HG03039 (cell line): ENCODE measurements around the gene SEPTIN1.
A peak's percentile ranks its signal among the peaks of the same experiment; 100 is the strongest.

Experiments
- ATAC-seq: cut with Tn5 transposase; IDR thresholded peaks from one replicate; pipeline ENCODE4 v1.9.1; 2021; ENCODE audit warnings: mild to moderate bottlenecking, moderate library complexity; ENCODE audit not compliant: unreplicated experiment

Gene SEPTIN1

GRCh38 chr16:30382111-30382881 lies at the start of gene SEPTIN1:
TSS of gene SEPTIN1 (minus strand) at chr16:30382561. CDS start at chr16:30382542, 19 bp downstream.
- no peak for ATAC-seq

- no peak for ATAC-seq
Measured at GRCh38 chr16:30430428-30430970, 48.1 kb upstream of the SEPTIN1 start.

- peak; percentile 97 for ATAC-seq
Measured at GRCh38 chr16:30429678-30430427, 47.5 kb upstream of the SEPTIN1 start, which contains the start of gene DCTPP1. TSS of gene DCTPP1 (minus strand) at chr16:30430030. CDS start at chr16:30429980, 50 bp downstream.

GRCh38 chr16:30429418-30429677 lies 47.0 kb upstream of the SEPTIN1 start:
- no peak for ATAC-seq

GRCh38 chr16:30428055-30428454 lies 45.7 kb upstream of the SEPTIN1 start:
- ATAC-seq, result no peak

- ATAC-seq, result no peak
Measured at GRCh38 chr16:30421010-30421409, 38.6 kb upstream of the SEPTIN1 start.

- no peak for ATAC-seq
Measured at GRCh38 chr16:30418350-30419181, 36.2 kb upstream of the SEPTIN1 start.

- ATAC-seq, result peak; percentile 74
Measured at GRCh38 chr16:30417529-30418349, 35.4 kb upstream of the SEPTIN1 start.

- no peak for ATAC-seq
Measured at GRCh38 chr16:30416624-30417528, 34.5 kb upstream of the SEPTIN1 start.

- no peak for ATAC-seq
Measured at GRCh38 chr16:30416047-30416603, 33.8 kb upstream of the SEPTIN1 start.

GRCh38 chr16:30414159-30414558 lies 31.8 kb upstream of the SEPTIN1 start:
- ATAC-seq, result no peak

GRCh38 chr16:30413112-30413806 lies 30.9 kb upstream of the SEPTIN1 start:
- no peak for ATAC-seq

GRCh38 chr16:30409125-30410060 lies 27.0 kb upstream of the SEPTIN1 start:
- no peak for ATAC-seq

GRCh38 chr16:30407804-30408534 lies 25.6 kb upstream of the SEPTIN1 start:
- no peak for ATAC-seq

- peak; percentile 60 for ATAC-seq
Measured at GRCh38 chr16:30407102-30407803, 24.9 kb upstream of the SEPTIN1 start, which contains the start of gene ZNF771. TSS of gene ZNF771 (plus strand) at chr16:30407606. CDS start at chr16:30408054, 448 bp downstream.

- ATAC-seq, result no peak
Measured at GRCh38 chr16:30406795-30407101, 24.4 kb upstream of the SEPTIN1 start.
